ENCODE data around the gene RPP25L.

GRCh38 chr9:34575862-34576596 is 35.9 kb downstream of the RPP25L start:
- TF ChIP-seq POLR2A (IDR thresholded peaks at IDR 0.05) (no peak), CTCF (IDR thresholded peaks at IDR 0.05) (no peak)
